Liver (tissue), 9 donors: Measurements from ENCODE around the gene LYSET. TPM values are rescaled to one million over a fixed set of nuclear protein-coding genes. Genes with fewer than 3 reads are reported as not detected.

ENCODE experiments used
- DNase-seq: peaks from one replicate; pipeline ENCODE4 v3.0.0-alpha.2; 2017; ENCODE audit warnings: low spot score
- H3K27ac ChIP-seq, 2 donors: one replicate each; pipeline ENCODE4 v1.7.0; 2013; ENCODE audit warnings: inconsistent platforms in 2 of 2, low read length in 2 of 2, control low read depth in 1 of 2, low read depth in 1 of 2, mild to moderate bottlenecking in 1 of 2
- H3K27me3 ChIP-seq, 4 donors: one replicate each; pipeline versions ENCODE4 v1.6.1 to v1.7.0; 2013; ENCODE audit warnings: low read length in 3 of 4, inconsistent platforms in 1 of 4, mild to moderate bottlenecking in 1 of 4, moderate library complexity in 1 of 4; ENCODE audit not compliant: control insufficient read depth in 4 of 4, insufficient read depth in 4 of 4
- H3K36me3 ChIP-seq, 4 donors: one replicate each; pipeline versions ENCODE4 v1.6.1 to v1.7.0; 2013; ENCODE audit warnings: low read length in 3 of 4, mild to moderate bottlenecking in 3 of 4, low read depth in 1 of 4, moderate library complexity in 1 of 4; ENCODE audit not compliant: control insufficient read depth in 4 of 4, insufficient read depth in 3 of 4
- H3K4me1 ChIP-seq, 4 donors: one replicate each; pipeline versions ENCODE4 v1.6.1 to v1.7.0; 2013; ENCODE audit warnings: low read length in 3 of 4, mild to moderate bottlenecking in 3 of 4, moderate library complexity in 1 of 4; ENCODE audit not compliant: control insufficient read depth in 4 of 4, insufficient read depth in 4 of 4
- H3K4me3 ChIP-seq, 3 donors: one replicate each; pipeline versions ENCODE4 v1.6.1 to v1.7.0; 2013; ENCODE audit warnings: low read length in 3 of 3, control low read depth in 1 of 3, low read depth in 1 of 3, mild to moderate bottlenecking in 1 of 3
- H3K9ac ChIP-seq, 2 donors: one replicate each; pipeline ENCODE4 v1.7.0; 2013; ENCODE audit warnings: low read length in 2 of 2, mild to moderate bottlenecking in 2 of 2, moderate library complexity in 2 of 2, control low read depth in 1 of 2, low read depth in 1 of 2
- H3K9me3 ChIP-seq, 4 donors: one replicate each; pipeline versions ENCODE4 v1.6.1 to v1.7.0; 2013; ENCODE audit warnings: low read length in 3 of 4; ENCODE audit not compliant: control insufficient read depth in 4 of 4
- ATF3 ChIP-seq: IDR thresholded peaks from 2 replicates; pipeline ENCODE4 v1.6.1; 2016; ENCODE audit warnings: antibody characterized with exemption
- CTCF ChIP-seq: fragments of 150-350 bp; IDR thresholded peaks from 2 replicates; pipeline ENCODE4 v1.5.1; 2017; ENCODE audit warnings: improper control_type of control experiment, low read depth, low read length; ENCODE audit not compliant: missing input control
- EGR1 ChIP-seq, 2 donors: IDR thresholded peaks; 2 replicates each; pipeline ENCODE4 v1.6.1; 2016 to 2018; ENCODE audit warnings: antibody characterized with exemption in 2 of 2, low read depth in 2 of 2
- FOXA1 ChIP-seq: IDR thresholded peaks from 2 replicates; pipeline ENCODE4 v1.6.1; 2016; ENCODE audit warnings: antibody characterized with exemption
- GABPA ChIP-seq, 2 donors: IDR thresholded peaks in 1 of 2; conservative IDR thresholded peaks in 1 of 2; 2 replicates each; pipeline ENCODE4 v1.6.1; 2016; ENCODE audit warnings: antibody characterized with exemption in 2 of 2, mild to moderate bottlenecking in 1 of 2, moderate library complexity in 1 of 2
- HNF4A ChIP-seq, 2 donors: conservative IDR thresholded peaks; 2 replicates each; pipeline ENCODE4 v1.6.1; 2016; ENCODE audit warnings: antibody characterized with exemption in 2 of 2, mild to moderate bottlenecking in 2 of 2
- HNF4G ChIP-seq: IDR thresholded peaks from 2 replicates; pipeline ENCODE4 v1.6.1; 2016; ENCODE audit warnings: antibody characterized with exemption
- MAX ChIP-seq: IDR thresholded peaks from 2 replicates; pipeline ENCODE4 v1.6.1; 2016; ENCODE audit warnings: antibody characterized with exemption
- NR2F2 ChIP-seq: IDR thresholded peaks from 2 replicates; pipeline ENCODE4 v1.6.1; 2016; ENCODE audit warnings: antibody characterized with exemption
- RAD21 ChIP-seq, 2 donors: IDR thresholded peaks; 2 replicates each; pipeline ENCODE4 v1.6.1; 2016; ENCODE audit warnings: antibody characterized with exemption in 2 of 2, mild to moderate bottlenecking in 2 of 2
- RXRA ChIP-seq, 2 donors: IDR thresholded peaks; 2 replicates each; pipeline ENCODE4 v1.6.1; 2017 to 2018; ENCODE audit warnings: antibody characterized with exemption in 2 of 2, mild to moderate bottlenecking in 1 of 2
- TAF1 ChIP-seq: conservative IDR thresholded peaks from 2 replicates; pipeline ENCODE4 v1.6.1; 2016; ENCODE audit warnings: antibody characterized with exemption, mild to moderate bottlenecking
- YY1 ChIP-seq: IDR thresholded peaks from 2 replicates; pipeline ENCODE4 v1.6.1; 2016; ENCODE audit warnings: antibody characterized with exemption, mild to moderate bottlenecking
- WGBS: extraction: QIAGEN DNeasy Blood & Tissue Kit; methylation state at CpG from one replicate; pipeline ENCODE4 v1.1.7; 2013; 5-methylcytosine and 5-hydroxymethylcytosine counted together
- polyA plus RNA-seq, 2 donors: library from polyadenylated mRNA; stranded (reverse) in 1 of 2; unstranded in 1 of 2; fragments of 200-250 nt in 1 of 2; fragments of >200 nt in 1 of 2; fragmentation: Nextera tagmentation in 1 of 2; extraction: Ambion mirVana in 1 of 2; gene quantifications; one replicate each; pipeline versions ENCODE4 v1.2.1 to v1.2.3, GENCODE V29; 2013 to 2015
- total RNA-seq, 2 donors: library from RNA; depleted of rRNA; stranded (reverse); fragments of >200 nt; gene quantifications; one replicate each; pipeline ENCODE4 v1.2.3, GENCODE V29; 2014
- TF ChIP-seq, protein P1 (sequence below): IDR thresholded peaks from 2 replicates; pipeline ENCODE4 v1.6.1; 2016; ENCODE audit warnings: antibody characterized with exemption
- TF ChIP-seq, protein P2 (sequence below): IDR thresholded peaks from 2 replicates; pipeline ENCODE4 v1.6.1; 2016; ENCODE audit warnings: antibody characterized with exemption, mild to moderate bottlenecking
- donor health status: healthy.
- donor health status: healthy.
- donor health status: healthy.
- donor health status: healthy.
- donor health status: healthy.

The LYSET gene
- total and polyA plus RNA-seq, 4 donors, result 5.6 to 13.4 (median 6.5) TPM

GRCh38 chr14:93146119-93146518 lies 39.0 kb upstream of the LYSET start:
- Histone ChIP-seq H3K9me3 (no peaks in the 10 kb centered on the region), H3K4me3 (no peak overlapping the region), H3K27ac (no peak overlapping the region), H3K36me3 (no peaks in the 10 kb centered on the region), H3K4me1 (peaks cover 7 to 22% (median 17%) of the 10 kb centered on the region in 4 donors), H3K9ac (no peak overlapping the region), H3K27me3 (no peaks in the 10 kb centered on the region)
- TF ChIP-seq HNF4G (no peak), ATF3 (no peak), TAF1 (no peak)
- WGBS, result 85% methylated on average over 9 of the region's 9 CpGs
- no peak for DNase-seq

DNA sequence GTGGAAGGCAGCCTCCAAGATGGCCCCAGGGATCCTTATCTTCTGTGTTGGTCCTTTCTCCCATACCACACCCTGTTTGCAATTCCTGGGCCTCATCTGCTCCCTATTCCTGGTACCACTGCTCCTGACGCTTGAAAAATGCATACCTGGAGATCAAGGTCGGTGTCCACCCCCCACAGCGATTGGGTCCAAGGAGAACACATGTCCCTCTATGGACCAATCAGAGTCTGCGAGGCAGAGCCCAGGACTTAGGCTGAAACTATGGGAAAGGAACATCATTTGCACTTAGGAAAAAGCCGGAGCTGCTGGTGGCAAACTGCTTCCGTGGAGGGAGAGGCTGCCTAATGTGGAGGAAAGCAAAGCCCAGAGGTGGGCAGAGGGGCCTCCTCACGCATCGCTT lies 36.1 kb upstream of the LYSET start:
- Histone ChIP-seq H3K27ac (no peak overlapping the region), H3K4me3 (no peak overlapping the region), H3K9me3 (no peaks in the 10 kb centered on the region), H3K27me3 (no peaks in the 10 kb centered on the region), H3K36me3 (no peaks in the 10 kb centered on the region), H3K9ac (no peak overlapping the region), H3K4me1 (peaks cover 7 to 14% (median 12%) of the 10 kb centered on the region in 4 donors)
- no peak for TF ChIP-seq ATF3
- TF ChIP-seq, protein P1, sequence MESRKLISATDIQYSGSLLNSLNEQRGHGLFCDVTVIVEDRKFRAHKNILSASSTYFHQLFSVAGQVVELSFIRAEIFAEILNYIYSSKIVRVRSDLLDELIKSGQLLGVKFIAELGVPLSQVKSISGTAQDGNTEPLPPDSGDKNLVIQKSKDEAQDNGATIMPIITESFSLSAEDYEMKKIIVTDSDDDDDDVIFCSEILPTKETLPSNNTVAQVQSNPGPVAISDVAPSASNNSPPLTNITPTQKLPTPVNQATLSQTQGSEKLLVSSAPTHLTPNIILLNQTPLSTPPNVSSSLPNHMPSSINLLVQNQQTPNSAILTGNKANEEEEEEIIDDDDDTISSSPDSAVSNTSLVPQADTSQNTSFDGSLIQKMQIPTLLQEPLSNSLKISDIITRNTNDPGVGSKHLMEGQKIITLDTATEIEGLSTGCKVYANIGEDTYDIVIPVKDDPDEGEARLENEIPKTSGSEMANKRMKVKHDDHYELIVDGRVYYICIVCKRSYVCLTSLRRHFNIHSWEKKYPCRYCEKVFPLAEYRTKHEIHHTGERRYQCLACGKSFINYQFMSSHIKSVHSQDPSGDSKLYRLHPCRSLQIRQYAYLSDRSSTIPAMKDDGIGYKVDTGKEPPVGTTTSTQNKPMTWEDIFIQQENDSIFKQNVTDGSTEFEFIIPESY, result no peak
- no peak for TF ChIP-seq GABPA (IDR thresholded peaks at IDR 0.05 in 1 of 2, conservative IDR thresholded peaks at IDR 0.05 in 1 of 2)
- no peak for TF ChIP-seq RAD21 (IDR thresholded peaks at IDR 0.05)
- TF ChIP-seq FOXA1, result no peak
- TF ChIP-seq NR2F2, result no peak
- TF ChIP-seq YY1, result no peak
- TF ChIP-seq HNF4A (conservative IDR thresholded peaks at IDR 0.05), result no peak
- TF ChIP-seq RXRA (IDR thresholded peaks at IDR 0.05), result no peak
- TF ChIP-seq MAX, result no peak
- no peak for TF ChIP-seq EGR1 (IDR thresholded peaks at IDR 0.05; ENCODE audit: low read depth in 2 of 2)
- 95% methylated on average over 8 of the region's 8 CpGs for WGBS
- no peak for DNase-seq

GRCh38 chr14:93150227-93151208 lies 34.6 kb upstream of the LYSET start:
- Histone ChIP-seq H3K4me1 (peaks cover 7 to 14% (median 12%) of the 10 kb centered on the region in 4 donors), H3K36me3 (no peaks in the 10 kb centered on the region), H3K4me3 (no peak overlapping the region), H3K27me3 (no peaks in the 10 kb centered on the region), H3K9ac (peak overlapping the region in 1 of 2 donors; percentile 75), H3K9me3 (no peaks in the 10 kb centered on the region), H3K27ac (peak overlapping the region; percentile 86 to 89)
- whole genome bisulfite sequencing, result 28% methylated on average over 16 of the region's 16 CpGs
- DNase-seq, result no peak
- TF ChIP-seq, protein P2, sequence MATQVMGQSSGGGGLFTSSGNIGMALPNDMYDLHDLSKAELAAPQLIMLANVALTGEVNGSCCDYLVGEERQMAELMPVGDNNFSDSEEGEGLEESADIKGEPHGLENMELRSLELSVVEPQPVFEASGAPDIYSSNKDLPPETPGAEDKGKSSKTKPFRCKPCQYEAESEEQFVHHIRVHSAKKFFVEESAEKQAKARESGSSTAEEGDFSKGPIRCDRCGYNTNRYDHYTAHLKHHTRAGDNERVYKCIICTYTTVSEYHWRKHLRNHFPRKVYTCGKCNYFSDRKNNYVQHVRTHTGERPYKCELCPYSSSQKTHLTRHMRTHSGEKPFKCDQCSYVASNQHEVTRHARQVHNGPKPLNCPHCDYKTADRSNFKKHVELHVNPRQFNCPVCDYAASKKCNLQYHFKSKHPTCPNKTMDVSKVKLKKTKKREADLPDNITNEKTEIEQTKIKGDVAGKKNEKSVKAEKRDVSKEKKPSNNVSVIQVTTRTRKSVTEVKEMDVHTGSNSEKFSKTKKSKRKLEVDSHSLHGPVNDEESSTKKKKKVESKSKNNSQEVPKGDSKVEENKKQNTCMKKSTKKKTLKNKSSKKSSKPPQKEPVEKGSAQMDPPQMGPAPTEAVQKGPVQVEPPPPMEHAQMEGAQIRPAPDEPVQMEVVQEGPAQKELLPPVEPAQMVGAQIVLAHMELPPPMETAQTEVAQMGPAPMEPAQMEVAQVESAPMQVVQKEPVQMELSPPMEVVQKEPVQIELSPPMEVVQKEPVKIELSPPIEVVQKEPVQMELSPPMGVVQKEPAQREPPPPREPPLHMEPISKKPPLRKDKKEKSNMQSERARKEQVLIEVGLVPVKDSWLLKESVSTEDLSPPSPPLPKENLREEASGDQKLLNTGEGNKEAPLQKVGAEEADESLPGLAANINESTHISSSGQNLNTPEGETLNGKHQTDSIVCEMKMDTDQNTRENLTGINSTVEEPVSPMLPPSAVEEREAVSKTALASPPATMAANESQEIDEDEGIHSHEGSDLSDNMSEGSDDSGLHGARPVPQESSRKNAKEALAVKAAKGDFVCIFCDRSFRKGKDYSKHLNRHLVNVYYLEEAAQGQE, result peak; percentile 22
- TF ChIP-seq CTCF, result no peak
